Heart left ventricle (tissue), 13 donors: Measurements from ENCODE around the gene GHITM.

Source experiments
- POLR2A ChIP-seq, 2 donors: fragments of 450-650 bp; IDR thresholded peaks; one replicate each; pipeline ENCODE4 v1.6.1; 2017; ENCODE audit warnings: antibody characterized with exemption in 2 of 2, mild to moderate bottlenecking in 2 of 2, moderate library complexity in 2 of 2
- TF ChIP-seq, protein P1 (sequence below), 12 donors: fragments of 200-600 bp; sonication (generic) in 4 of 12; IDR thresholded peaks; one replicate each; pipeline versions ENCODE4 v1.5.0 to v1.8.0; 2018 to 2022; ENCODE audit warnings: antibody characterized with exemption in 12 of 12, mild to moderate bottlenecking in 5 of 12
- donor health status: ischemic (EF 13 %, LVEDD 7.1; RV severe dilation, severe dysfunction).
- donor health status: DM: no; HTN: yes; CAD: no.
- donor health status: DM: no; HTN: no; CAD: no.
- donor health status: ischemic (EF 25% LVEDD 6.9; RV normal size, moderate dysfunction).
- donor health status: ischemic (EF 25% LVEDD 5.7; RV mildly dilated, moderate dysfunction).
- donor health status: ischemic (EF 35%, LVEDD 5.7; RV mildly dilated, moderate dysfunction).
- donor health status: nonischemic (EF 11% LVEDD 7.7; RV severe dilation, severe dysfunction).
- donor health status: DM: yes; HTN: yes; CAD: no.
- donor health status: PGD.
- donor health status: ischemic (EF 29% LVEDD 5.4; RV normal size, mild dysfunction).
- donor health status: nonischemic (EF 23%, LVEDD 6.1; RV moderate dilation, normal function).

DNA sequence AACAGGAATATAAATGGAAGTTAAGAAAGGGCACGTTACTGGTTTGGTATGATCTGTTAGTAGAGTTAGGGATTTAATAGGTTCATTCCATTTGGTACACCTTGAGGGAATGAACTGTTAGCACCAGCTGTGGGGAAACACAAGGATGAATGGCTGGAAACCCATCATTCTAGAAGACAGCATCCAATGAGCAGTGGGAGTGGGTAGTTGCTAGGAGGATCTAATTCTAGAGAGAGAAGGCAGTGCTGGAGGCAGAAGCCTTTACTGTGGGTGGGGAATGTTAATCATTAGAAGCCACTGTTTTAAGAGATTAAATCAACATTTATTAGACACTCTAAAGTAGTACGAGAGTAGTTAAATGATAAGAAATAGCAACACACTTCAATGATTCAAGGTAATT, 18.8 kb downstream of the GHITM start:
- no peak for TF ChIP-seq POLR2A (IDR thresholded peaks at IDR 0.05)
- TF ChIP-seq, protein P1, sequence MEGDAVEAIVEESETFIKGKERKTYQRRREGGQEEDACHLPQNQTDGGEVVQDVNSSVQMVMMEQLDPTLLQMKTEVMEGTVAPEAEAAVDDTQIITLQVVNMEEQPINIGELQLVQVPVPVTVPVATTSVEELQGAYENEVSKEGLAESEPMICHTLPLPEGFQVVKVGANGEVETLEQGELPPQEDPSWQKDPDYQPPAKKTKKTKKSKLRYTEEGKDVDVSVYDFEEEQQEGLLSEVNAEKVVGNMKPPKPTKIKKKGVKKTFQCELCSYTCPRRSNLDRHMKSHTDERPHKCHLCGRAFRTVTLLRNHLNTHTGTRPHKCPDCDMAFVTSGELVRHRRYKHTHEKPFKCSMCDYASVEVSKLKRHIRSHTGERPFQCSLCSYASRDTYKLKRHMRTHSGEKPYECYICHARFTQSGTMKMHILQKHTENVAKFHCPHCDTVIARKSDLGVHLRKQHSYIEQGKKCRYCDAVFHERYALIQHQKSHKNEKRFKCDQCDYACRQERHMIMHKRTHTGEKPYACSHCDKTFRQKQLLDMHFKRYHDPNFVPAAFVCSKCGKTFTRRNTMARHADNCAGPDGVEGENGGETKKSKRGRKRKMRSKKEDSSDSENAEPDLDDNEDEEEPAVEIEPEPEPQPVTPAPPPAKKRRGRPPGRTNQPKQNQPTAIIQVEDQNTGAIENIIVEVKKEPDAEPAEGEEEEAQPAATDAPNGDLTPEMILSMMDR (IDR thresholded peaks at IDR 0.05), result no peak
